Activated CD4-positive, CD25-positive, alpha-beta regulatory T cell (primary cell): ENCODE measurements around the gene GSTA4.
"Not testable (repeated sequence)": the region's sequence is repeated elsewhere in the genome, so short reads cannot be mapped to it uniquely, and the experiment has no call there.

Experiments used
- DNase-seq, 4 experiments: peaks; one replicate each; lab custom pipeline; 2025; lab: John Stamatoyannopoulos, UW

GSTA4 gene

DNA sequence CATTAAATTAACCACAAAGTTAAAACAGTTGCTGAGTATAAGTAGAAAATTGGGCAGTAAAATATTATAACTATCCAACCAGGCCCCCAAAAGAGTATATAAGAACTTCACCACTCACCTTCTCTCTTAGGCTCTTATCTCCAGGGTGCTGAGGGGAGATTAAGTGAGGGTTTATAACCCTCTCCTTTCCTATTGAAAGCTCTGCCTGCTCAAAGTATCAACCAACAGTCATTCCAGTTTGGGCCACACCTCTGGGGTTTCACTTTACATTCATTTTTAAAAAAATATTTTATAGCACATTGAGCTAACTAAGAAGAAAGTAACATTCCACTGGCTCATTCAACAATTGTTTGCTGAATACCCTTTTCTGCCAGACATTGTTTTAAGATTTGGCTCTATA is 22.1 kb downstream of the GSTA4 start:
- DNase-seq, result no peak

DNA sequence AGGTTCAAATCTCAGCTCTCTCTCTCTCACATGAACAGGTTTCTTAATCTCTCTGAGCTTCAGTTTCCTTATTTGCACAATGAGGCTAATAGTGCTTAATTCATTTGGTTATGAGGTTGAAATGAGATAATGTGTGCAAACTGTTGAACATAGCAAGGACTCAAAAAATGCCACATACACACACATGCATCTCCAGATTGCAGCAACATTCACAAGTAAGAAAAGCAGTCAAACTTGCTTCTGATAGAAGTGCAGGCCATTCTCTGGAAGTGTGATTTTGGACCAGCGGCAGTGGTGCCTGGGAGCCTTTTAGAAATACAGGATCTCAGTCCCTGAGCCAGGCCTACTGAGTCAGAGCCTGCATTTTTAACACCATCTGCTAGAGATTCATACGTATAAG is 25.7 kb downstream of the GSTA4 start:
- DNase-seq, result no peak

DNA sequence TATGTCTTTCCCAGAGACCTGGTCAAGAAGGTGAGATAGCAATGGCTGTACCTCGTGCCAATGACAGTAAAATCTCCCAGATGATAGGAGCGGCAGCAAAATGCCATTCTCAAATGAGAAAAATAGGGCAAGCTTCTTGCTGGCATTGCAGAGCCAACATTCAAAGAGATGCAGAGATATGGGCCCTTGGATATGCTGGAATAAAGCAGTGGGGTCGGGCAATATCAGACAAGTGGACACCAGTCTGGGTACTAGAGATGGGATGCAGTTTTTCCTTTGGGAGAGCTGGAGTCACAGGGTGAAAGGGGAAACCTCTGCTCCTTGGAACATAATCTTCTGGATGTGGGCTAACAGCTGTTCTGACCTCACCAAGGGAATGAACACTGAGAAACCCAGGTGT is 29.0 kb downstream of the GSTA4 start:
- DNase-seq, result no peak

DNA sequence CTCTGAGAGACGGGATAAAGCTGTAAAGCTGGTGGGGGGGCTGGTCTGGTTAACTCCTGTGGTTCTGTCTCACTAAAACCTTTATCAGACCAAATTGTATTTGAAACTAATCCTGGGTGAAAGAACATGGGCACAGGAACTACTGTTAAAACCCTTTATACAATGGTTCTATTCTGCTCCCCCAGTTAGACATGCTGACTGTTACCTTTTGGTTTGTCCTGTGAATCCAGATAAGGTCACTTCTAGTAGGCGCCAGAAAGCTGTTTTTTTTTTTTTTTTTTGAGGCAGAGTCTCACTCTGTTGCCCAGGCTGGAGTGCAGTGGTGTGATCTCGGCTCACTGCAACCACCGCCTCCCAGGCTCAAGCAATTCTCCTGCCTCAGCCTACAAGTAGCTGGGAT is 29.7 kb downstream of the GSTA4 start:
- no peak for DNase-seq

DNA sequence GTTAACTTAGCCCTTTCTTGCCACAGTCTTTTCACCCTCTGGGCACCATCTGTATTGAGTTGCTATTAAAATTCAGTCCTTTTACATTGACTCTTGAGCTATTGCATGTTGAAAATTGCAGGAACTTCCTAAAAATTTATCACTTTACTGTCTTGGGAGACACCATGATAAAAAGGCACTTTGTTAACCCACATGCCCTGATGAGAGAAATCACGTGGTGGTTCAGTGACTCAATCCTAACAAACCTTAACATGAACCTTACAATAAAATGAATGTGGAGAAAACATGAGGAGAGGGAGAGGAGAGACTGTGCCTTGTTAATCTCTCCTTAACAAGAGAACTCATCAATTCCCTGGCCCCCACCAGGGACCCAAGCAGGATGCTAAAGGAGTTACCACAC is 30.8 kb downstream of the GSTA4 start:
- DNase-seq, result no peak

DNA sequence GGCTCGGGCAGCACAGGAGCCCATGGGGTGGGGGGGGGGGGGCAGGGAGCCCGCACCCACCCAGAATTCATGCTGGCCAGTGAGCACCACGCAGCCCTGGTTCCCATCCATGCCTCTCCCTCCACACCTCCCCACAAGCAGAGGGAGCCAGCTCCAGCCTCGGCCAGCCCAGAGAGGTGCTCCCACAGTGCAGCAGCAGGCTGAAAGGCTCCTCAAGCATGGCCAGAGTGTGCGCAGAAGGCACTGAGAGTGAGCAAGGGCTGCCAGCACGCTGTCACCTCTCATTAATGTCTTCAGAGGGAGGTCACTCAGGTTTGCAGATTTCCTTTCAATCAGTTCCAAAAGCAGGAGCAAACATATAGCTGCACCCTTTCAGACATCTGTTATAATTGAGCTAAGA is 32.4 kb downstream of the GSTA4 start:
- no peak for DNase-seq

DNA sequence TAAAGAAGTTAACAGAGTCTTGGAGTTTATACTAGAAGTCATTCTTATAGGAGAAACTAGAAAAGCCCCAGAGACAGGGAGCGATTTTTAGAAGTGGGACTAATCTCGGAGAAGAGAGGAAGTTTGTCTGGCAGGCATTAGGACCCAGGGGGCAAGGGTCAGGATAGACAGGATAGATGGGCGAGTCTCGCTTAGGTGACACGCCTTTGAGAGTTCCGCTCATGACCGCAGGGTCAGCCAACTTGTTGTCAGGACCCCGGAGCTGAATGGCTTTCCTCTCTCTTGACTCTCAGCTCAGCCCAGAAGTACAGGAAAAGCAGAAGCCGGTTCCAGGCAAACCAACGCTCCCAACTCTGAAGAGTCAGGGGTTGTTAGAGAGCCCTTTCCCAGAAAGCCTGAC is 34.1 kb downstream of the GSTA4 start:
- DNase-seq, result not testable (repeated sequence)

DNA sequence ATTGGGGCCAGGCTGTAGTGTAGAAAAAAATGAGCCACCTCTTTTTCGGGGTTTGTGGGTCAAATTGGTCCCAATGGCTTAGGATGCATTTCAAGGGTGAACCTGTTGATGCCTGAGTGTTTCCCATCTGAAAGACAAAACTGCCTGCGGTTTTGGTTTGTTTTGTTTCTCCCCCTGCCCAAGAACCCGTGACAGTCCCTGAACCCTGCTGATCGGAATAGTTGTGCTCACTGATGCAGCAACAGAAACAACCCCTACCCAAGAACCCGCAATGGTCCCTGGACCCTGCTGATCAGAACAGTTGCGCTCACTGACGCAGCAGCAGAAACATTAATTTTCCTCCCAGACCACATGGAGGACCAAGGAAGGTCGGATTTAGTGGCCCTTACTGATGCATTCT is 34.9 kb downstream of the GSTA4 start:
- DNase-seq, result not testable (repeated sequence)

DNA sequence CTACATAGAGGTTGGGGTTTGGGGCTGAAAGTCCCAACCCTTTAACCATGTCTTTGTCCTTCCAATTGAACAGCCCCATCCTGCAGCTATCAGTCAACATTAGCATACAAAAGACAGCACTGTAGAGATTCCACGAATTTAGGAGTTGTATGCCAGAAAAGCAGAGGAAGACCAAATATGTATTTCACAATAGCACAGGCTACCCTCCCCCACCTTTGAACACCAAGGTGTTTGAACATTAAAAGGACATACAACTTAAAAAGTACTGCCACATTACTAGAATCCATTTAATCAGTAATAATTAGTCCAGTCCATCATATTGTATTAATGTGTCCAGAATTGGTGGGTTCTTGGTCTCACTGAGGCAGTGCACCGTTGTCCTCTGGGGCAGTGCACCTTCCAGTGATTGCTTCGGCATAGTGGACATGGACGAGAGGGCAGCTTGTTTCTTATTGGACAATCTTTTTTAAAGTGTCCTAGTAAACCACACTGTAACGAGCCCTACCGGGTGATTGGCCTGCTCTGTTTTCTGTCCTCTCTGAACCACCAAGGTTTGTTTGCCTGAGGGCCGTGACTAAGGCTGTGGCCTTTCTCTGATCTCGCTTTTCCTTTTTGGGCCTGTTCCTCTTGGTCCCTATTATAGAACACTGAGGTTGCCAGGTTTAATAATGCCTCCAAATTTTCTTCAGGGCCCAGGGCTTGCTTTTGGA is 36.4 kb downstream of the GSTA4 start:
- no peak for DNase-seq

DNA sequence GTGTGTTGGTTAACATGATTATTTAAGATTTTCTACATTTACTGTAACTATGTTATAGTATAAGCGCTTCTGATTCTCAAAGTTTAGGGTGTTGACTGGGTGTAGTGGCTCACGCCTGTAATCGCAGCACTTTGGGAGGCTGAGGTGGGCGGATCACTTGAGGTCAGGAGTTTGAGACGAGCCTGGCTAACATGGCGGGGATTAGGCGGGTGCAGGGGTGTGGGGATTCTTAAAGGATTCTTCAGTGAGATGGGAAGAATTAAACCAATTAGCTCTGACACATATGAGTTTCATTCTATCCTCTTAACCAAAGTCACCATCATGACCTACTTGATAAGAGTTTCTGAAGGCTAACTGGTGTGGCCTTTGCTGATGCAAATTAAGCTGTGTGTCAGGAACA is 39.2 kb downstream of the GSTA4 start:
- no peak for DNase-seq

DNA sequence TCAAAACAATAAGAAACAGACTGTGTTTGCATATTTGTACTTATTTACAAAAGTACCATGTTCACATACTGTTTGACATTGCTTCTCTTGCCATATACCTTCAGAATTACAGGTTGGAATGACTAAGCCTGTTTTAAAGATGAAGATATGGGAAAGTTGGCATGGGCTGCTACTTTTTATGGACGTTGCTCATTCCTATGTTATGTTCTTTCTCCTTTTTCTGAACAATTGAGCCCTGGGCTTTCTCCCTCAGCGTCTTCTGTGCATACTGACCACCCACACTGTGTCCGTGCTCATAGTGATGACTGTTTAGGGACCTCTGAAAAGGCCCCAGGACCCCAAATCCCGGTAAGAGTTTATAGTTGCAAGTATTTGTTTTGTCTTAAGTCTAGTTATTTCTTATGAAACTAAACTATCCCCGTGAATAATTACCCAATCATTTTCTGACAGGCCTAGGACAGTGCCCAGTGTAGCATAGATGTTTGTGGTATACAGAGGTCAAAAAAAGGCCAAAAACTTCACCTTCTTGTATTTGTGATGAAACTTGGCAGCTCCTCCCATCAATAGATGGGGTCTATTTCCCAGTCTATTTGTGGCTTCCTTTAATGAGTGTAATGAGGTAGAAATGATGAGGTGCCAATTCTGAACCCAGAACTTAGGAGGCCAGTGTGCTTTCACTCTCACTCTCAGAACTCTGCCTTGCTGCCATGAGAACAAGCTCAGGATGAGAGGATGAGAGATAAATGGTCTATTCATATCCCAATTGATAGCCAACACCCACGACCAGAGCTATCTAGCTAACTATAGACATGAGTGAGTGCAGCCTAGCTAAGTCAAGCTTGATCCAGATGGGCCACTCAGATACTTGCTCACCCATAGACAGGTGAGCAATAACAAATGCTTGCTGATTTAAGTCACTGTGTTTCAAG is 40.9 kb downstream of the GSTA4 start:
- no peak for DNase-seq

DNA sequence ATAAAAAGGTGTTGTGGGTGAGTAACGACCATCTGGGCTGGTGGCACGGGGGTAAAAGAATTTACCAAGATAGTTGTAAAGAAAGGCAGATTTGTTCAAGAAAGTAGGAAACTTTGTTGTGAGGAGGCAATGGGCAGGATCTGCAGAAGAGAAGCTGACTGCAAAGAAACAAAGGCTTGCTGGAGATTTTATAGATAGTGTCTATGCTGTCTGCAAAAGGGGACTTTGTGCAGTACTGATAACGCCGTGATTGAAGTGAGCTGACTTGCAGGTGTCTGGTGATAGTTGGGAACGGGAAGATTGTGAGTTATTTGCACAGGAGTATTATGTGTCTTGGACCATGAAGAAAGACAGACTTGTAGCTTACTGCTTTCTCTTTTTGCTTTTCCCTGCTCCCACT is 48.8 kb downstream of the GSTA4 start:
- no peak for DNase-seq

DNA sequence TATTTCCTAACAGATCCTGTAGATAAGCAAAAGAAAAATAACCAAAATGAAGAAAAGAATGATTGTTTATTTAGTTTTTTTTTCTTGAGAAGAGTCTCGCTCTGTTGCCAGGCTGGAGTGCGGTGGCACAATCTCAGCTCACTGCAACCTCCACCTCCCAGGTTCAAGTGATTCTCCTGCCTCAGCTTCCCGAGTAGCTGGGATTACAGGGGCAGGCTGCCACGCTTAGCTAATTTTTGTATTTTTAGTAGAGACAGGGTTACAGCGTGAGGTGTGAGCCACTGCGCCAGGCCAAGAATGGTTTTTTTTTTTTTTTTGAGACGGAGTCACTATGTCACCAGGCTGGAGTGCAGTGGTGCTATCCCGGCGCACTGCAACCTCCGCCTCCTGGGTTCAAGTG is 52.3 kb downstream of the GSTA4 start:
- not testable (repeated sequence) for DNase-seq

DNA sequence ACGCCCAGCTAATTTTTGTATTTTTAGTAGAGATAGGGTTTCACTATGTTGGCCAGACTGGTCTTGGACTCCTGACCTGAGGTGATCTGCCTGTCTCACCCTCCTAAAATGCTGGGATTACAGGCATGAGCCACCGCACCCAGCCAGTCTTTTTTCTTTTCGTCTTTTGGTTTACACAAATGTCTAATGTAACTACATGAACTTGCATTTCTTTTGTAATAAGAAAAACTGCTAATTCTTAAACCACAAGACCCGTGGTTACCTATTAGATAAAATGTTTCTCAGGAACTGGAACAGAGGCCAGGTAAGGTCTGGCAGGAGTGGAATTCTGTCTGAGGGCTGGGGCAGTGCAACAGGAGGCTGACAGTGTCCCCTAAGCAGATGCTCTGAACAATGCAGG is 52.9 kb downstream of the GSTA4 start:
- no peak for DNase-seq

DNA sequence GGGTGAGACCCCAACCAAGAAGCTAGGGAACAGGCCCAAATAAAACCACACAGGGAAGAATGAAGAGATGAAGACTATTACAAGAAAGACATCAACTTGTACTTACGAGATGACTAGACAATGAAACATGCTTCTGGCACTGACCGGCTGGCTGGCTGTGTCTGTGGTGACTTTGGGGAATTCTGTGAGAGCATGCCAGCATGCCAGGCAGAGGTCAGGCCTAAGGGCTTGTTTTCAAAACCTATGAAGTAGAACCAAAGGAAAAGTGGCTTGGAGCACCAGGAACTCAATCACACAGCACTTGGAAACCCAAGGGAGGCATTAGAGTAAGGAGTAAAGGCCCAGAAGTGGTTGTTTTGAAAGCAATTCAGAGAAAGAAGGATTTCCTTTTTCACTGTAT is 57.2 kb downstream of the GSTA4 start:
- no peak for DNase-seq

DNA sequence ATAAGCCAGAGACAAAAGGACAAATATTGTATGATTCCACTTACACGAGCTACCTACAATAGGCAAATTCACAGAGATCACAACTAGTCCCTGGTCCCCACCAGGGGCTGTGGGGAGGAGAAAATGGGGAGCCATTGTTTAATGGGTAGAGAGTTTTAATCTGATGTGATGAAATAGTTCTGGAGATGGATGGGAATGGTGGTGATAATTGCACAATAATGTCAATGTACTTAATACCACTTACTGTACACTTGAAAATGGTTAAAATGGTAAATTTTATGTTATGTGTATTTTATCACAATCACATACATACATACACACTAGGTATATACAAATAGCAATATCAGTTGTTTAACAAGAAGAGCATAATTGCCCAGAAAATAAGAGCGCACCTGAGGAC is 61.3 kb downstream of the GSTA4 start:
- DNase-seq, result no peak

DNA sequence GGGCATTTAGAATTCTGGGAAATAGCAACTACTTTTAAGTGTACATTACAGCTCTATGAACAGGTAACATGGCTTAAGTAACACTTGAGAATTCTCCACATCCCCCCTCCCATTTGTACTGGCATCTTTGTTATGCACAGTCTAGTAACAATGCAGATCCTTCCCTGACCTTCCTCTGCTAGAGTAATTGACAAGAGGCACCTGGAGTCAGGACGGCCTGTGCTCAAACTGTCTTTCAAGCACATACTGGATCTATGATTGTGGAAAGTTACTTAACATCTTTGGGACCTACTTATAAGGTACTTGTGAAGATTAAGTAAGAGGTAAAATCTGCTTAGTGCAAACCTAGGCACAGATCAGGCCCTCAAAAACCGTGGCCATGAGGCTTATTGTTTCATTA is 63.7 kb downstream of the GSTA4 start:
- no peak for DNase-seq

DNA sequence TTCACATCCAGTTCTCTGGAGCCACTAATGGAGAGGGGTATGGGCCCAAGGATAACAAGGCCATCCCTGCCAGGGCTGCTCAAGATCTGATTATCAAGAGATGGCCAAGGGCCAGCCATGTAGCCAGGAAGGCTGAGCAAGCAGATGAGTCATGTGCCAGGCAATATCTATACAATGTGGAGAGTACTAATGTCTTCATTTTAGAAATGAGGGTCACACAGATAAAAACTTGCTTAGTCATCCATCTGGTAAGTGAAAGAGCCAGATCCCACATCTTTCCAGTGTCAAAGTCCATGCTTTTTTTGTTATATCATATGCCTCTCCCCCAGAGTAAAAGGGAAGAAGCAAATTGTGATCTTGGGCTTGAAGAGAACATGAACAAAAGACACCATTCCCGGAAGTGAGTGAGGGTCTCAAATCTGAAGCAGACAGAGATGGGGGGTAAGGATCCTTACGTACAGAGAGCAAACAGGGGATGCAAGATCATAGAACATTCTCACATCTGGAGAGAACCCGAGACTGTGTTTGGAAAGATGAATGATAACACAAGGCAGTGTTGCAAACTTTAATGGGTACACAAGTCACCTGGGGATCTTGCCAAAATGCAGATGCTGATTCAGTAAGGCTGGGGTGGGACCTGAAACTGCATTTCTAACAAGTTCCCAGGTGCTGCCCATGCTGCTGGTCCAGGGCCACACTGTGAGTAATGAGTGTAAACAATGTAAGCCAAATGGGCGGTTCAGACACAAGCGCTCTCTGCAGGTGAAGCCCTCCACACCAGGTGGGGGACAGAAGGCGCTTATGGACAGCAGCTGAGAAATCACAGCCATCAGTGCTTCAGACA is 65.5 kb downstream of the GSTA4 start:
- DNase-seq, result no peak
